WTC11 (cell line): ENCODE data around the gene CST9L.

ENCODE experiments used
- CTCF ChIP-seq: fragments of 200-600 bp; IDR thresholded peaks from 2 replicates; pipeline ENCODE4 v1.8.0; 2022; ENCODE audit warnings: antibody characterized with exemption
- GABPB1 ChIP-seq: sonication (generic); formaldehyde crosslinking; IDR thresholded peaks from 2 replicates; pipeline ENCODE4 v1.8.1; 2023; ENCODE audit warnings: mild to moderate bottlenecking, missing genetic modification reagents
- HMGXB4 ChIP-seq: sonication (generic); formaldehyde crosslinking; IDR thresholded peaks from 2 replicates; pipeline ENCODE4 v1.8.1; 2023; ENCODE audit warnings: mild to moderate bottlenecking, moderate library complexity, missing genetic modification reagents
- IRF2 ChIP-seq: sonication (generic); formaldehyde crosslinking; IDR thresholded peaks from 2 replicates; pipeline ENCODE4 v1.8.0; 2022; ENCODE audit warnings: low read depth, missing genetic modification reagents, borderline replicate concordance
- NR3C1 ChIP-seq: sonication (generic); formaldehyde crosslinking; conservative IDR thresholded peaks from 2 replicates; pipeline ENCODE4 v1.8.1; 2023; ENCODE audit warnings: low read depth, mild to moderate bottlenecking, missing genetic modification reagents
- PREB ChIP-seq: sonication (generic); formaldehyde crosslinking; IDR thresholded peaks from 2 replicates; pipeline ENCODE4 v1.8.1; 2022; ENCODE audit warnings: mild to moderate bottlenecking, missing genetic modification reagents, moderate library complexity, borderline replicate concordance
- USF2 ChIP-seq: sonication (generic); formaldehyde crosslinking; IDR thresholded peaks from 2 replicates; pipeline ENCODE4 v1.8.1; 2023; ENCODE audit warnings: mild to moderate bottlenecking, missing genetic modification reagents, moderate library complexity
- ZBTB21 ChIP-seq: sonication (generic); formaldehyde crosslinking; IDR thresholded peaks from 2 replicates; pipeline ENCODE4 v1.8.1; 2023; ENCODE audit warnings: mild to moderate bottlenecking, missing genetic modification reagents, borderline replicate concordance
- ZNF281 ChIP-seq: sonication (generic); formaldehyde crosslinking; IDR thresholded peaks from 2 replicates; pipeline ENCODE4 v1.8.0; 2023; ENCODE audit warnings: mild to moderate bottlenecking, missing genetic modification reagents

- TF ChIP-seq CTCF: no peak
- no peak for TF ChIP-seq USF2 (CRISPR knock-in tag)
- TF ChIP-seq ZBTB21 (CRISPR knock-in tag): no peak
- TF ChIP-seq ZNF281: no peak
- no peak for TF ChIP-seq NR3C1 (CRISPR knock-in tag)
- TF ChIP-seq GABPB1 (CRISPR knock-in tag): no peak
- TF ChIP-seq IRF2 (CRISPR knock-in tag): no peak
- TF ChIP-seq PREB (CRISPR knock-in tag): no peak
- TF ChIP-seq HMGXB4 (CRISPR knock-in tag): no peak
Measured at GRCh38 chr20:23582293-23582692, 14.0 kb upstream of the CST9L start.
